ENCODE data around the gene HLA-DQB2. TPM values are rescaled to one million over a fixed set of nuclear protein-coding genes. Genes with fewer than 3 reads are reported as not detected.
"Not testable (repeated sequence)": the region's sequence is repeated elsewhere in the genome, so short reads cannot be mapped to it uniquely, and the experiment has no call there.

The HLA-DQB2 gene
- polyA plus RNA-seq, 3 donors: 0.57 to 1.8 TPM; not detected in 1

- DNase-seq (ENCODE audit: extremely low read depth in 1 of 11, low read depth in 9 of 11, low spot score in 4 of 11): no peak
Observed at GRCh38 chr6:32761072-32761471, 2.3 kb downstream of the HLA-DQB2 start.

- DNase-seq (ENCODE audit: extremely low read depth in 1 of 11, low read depth in 9 of 11, low spot score in 4 of 11): no peak
Observed at GRCh38 chr6:32759669-32760068, 3.7 kb downstream of the HLA-DQB2 start.

- DNase-seq (ENCODE audit: extremely low read depth in 1 of 11, low read depth in 9 of 11, low spot score in 4 of 11): peak in 5 of 11 donors; percentile 3 to 18 (median 15)
Observed at GRCh38 chr6:32752580-32752979, 10.8 kb downstream of the HLA-DQB2 start.

- not testable (repeated sequence) for DNase-seq (ENCODE audit: extremely low read depth in 1 of 11, low read depth in 9 of 11, low spot score in 4 of 11)
Observed at GRCh38 chr6:32745649-32746048, 17.7 kb downstream of the HLA-DQB2 start.

- DNase-seq (ENCODE audit: extremely low read depth in 1 of 11, low read depth in 9 of 11, low spot score in 4 of 11): no peak
Observed at GRCh38 chr6:32744776-32745175, 18.6 kb downstream of the HLA-DQB2 start.

GRCh38 chr6:32742374-32742773 lies 21.0 kb downstream of the HLA-DQB2 start:
- DNase-seq (ENCODE audit: extremely low read depth in 1 of 11, low read depth in 9 of 11, low spot score in 4 of 11): no peak

- no peak for DNase-seq (ENCODE audit: extremely low read depth in 1 of 11, low read depth in 9 of 11, low spot score in 4 of 11)
Observed at GRCh38 chr6:32741031-32741960, 22.0 kb downstream of the HLA-DQB2 start, which contains the start of gene HLA-DQA2. Gene HLA-DQA2 (plus strand): TSS chr6:32741391. CDS start chr6:32741444, 53 bp downstream.

GRCh38 chr6:32738126-32738525 lies 25.2 kb downstream of the HLA-DQB2 start:
- DNase-seq (ENCODE audit: extremely low read depth in 1 of 11, low read depth in 9 of 11, low spot score in 4 of 11): no peak

GRCh38 chr6:32718879-32719278 lies 44.5 kb downstream of the HLA-DQB2 start:
- DNase-seq (ENCODE audit: extremely low read depth in 1 of 11, low read depth in 9 of 11, low spot score in 4 of 11): no peak

GRCh38 chr6:32716396-32716795 lies 46.9 kb downstream of the HLA-DQB2 start:
- DNase-seq (ENCODE audit: extremely low read depth in 1 of 11, low read depth in 9 of 11, low spot score in 4 of 11): no peak

- no peak for DNase-seq (ENCODE audit: extremely low read depth in 1 of 11, low read depth in 9 of 11, low spot score in 4 of 11)
Observed at GRCh38 chr6:32713241-32713640, 50.1 kb downstream of the HLA-DQB2 start.

GRCh38 chr6:32709625-32710024 lies 53.7 kb downstream of the HLA-DQB2 start:
- DNase-seq (ENCODE audit: extremely low read depth in 1 of 11, low read depth in 9 of 11, low spot score in 4 of 11): no peak

Other genes starting within 250 kb of the HLA-DQB2 start
- 10 to 100 TPM in 2 of 3 donors, 1 to 10 TPM in 1; 2.0 to 26.9 (median 13.3) TPM for gene HLA-DRB5, start 233.2 kb downstream of the HLA-DQB2 start, polyA plus RNA-seq (ENCODE audit: insufficient read length in 3 of 3)
- gene HLA-DRB1, start 173.7 kb downstream of the HLA-DQB2 start, polyA plus RNA-seq (ENCODE audit: insufficient read length in 3 of 3): 10 to 100 TPM; 23.4 to 61.1 (median 49.0) TPM
- 1 to 10 TPM; 1.8 to 7.9 (median 2.8) TPM for gene HLA-DQA1, start 126.1 kb downstream of the HLA-DQB2 start, polyA plus RNA-seq (ENCODE audit: insufficient read length in 3 of 3)
- 10 to 100 TPM in 1 of 3 donors, 1 to 10 TPM in 2; 6.9 to 11.4 (median 7.7) TPM for gene HLA-DQB1, start 96.9 kb downstream of the HLA-DQB2 start, polyA plus RNA-seq (ENCODE audit: insufficient read length in 3 of 3)
- gene HLA-DQA2, start 22.1 kb downstream of the HLA-DQB2 start, polyA plus RNA-seq (ENCODE audit: insufficient read length in 3 of 3): 1 to 10 TPM in 1 of 3 donors, under 1 TPM in 1, not detected in 1; 0.37 to 1.4 TPM
- under 1 TPM; 0.10 to 0.21 (median 0.16) TPM for gene HLA-DOB, start 53.5 kb upstream of the HLA-DQB2 start, polyA plus RNA-seq (ENCODE audit: insufficient read length in 3 of 3)
- 10 to 100 TPM in 1 of 3 donors, 1 to 10 TPM in 2; 9.4 to 19.7 (median 9.5) TPM for gene TAP2, start 75.2 kb upstream of the HLA-DQB2 start, polyA plus RNA-seq (ENCODE audit: insufficient read length in 3 of 3)
- gene PSMB8, start 80.5 kb upstream of the HLA-DQB2 start, polyA plus RNA-seq (ENCODE audit: insufficient read length in 3 of 3): 10 to 100 TPM; 19.7 to 22.3 (median 20.4) TPM
- gene TAP1, start 90.2 kb upstream of the HLA-DQB2 start, polyA plus RNA-seq (ENCODE audit: insufficient read length in 3 of 3): 10 to 100 TPM in 1 of 3 donors, 1 to 10 TPM in 2; 8.2 to 12.3 (median 8.3) TPM
- gene PSMB9, start 90.7 kb upstream of the HLA-DQB2 start, polyA plus RNA-seq (ENCODE audit: insufficient read length in 3 of 3): 1 to 10 TPM; 5.1 to 6.7 (median 5.1) TPM
- 10 to 100 TPM; 51.8 to 75.3 (median 65.9) TPM for gene HLA-DMB, start 177.5 kb upstream of the HLA-DQB2 start, polyA plus RNA-seq (ENCODE audit: insufficient read length in 3 of 3)
- gene HLA-DMA, start 189.6 kb upstream of the HLA-DQB2 start, polyA plus RNA-seq (ENCODE audit: insufficient read length in 3 of 3): 10 to 100 TPM; 13.9 to 24.6 (median 22.5) TPM
- 100 to 1,000 TPM; 298 to 338 (median 312) TPM for gene BRD2, start 205.1 kb upstream of the HLA-DQB2 start, polyA plus RNA-seq (ENCODE audit: insufficient read length in 3 of 3)
- gene HLA-DOA, start 246.1 kb upstream of the HLA-DQB2 start, polyA plus RNA-seq (ENCODE audit: insufficient read length in 3 of 3): 1 to 10 TPM; 3.8 to 4.8 (median 4.2) TPM